T-cell (primary cell): ENCODE results near the gene ABCB11. TPM values are rescaled to one million over a fixed set of nuclear protein-coding genes. Genes with fewer than 3 reads are reported as not detected.

ENCODE experiments used
- ATAC-seq, 4 experiments: fragments of 200-7000 bp in 3 of 4; fragments of 150-1000 bp in 1 of 4; cut with Tn5 transposase; replicated peaks in 1 of 4; 1 replicate in 3 of 4; 2 replicates in 1 of 4; pipeline ENCODE4 v1.10.0; 2021; ENCODE audit warnings: moderate library complexity in 3 of 4, mild to moderate bottlenecking in 2 of 4, moderate number of reproducible peaks in 1 of 4
- CTCF ChIA-PET, 2 donors: fragments of 300-600 bp; sonication (Branson Sonifier 250); formaldehyde crosslinking; loops; one replicate each; lab custom pipeline; 2022; ENCODE audit warnings: antibody characterized with exemption in 2 of 2; lab: Charles Lee
- POLR2A ChIA-PET, 2 donors: fragments of 300-600 bp; sonication (Branson Sonifier 250); formaldehyde crosslinking; loops; one replicate each; lab custom pipeline; 2022; ENCODE audit warnings: antibody characterized with exemption in 2 of 2; lab: Charles Lee
- DNase-seq, 35 experiments: peaks; one replicate each; pipeline versions ENCODE4 v3.0.0 to v3.0.0-alpha.2; 2013 to 2023
- H3K27ac ChIP-seq: one replicate; pipeline ENCODE4 v1.5.1; 2013; ENCODE audit warnings: low read length
- H3K27me3 ChIP-seq, 2 experiments: replicated peaks in 1 of 2; 1 replicate in 1 of 2; 2 replicates in 1 of 2; pipeline versions ENCODE4 v1.6.1 to v1.7.0; 2013; ENCODE audit warnings: low read length in 1 of 2, mixed read lengths in 1 of 2; ENCODE audit not compliant: control insufficient read depth in 2 of 2, insufficient read depth in 2 of 2; ENCODE audit errors: extremely low read depth in 1 of 2
- H3K36me3 ChIP-seq, 2 donors: 1 replicate in 1 of 2; 2 replicates in 1 of 2; pipeline versions ENCODE4 v1.6.1 to v1.7.0; 2013; ENCODE audit warnings: low read length in 1 of 2; ENCODE audit not compliant: control insufficient read depth in 2 of 2, insufficient read depth in 1 of 2; ENCODE audit errors: extremely low read depth in 1 of 2
- H3K4me1 ChIP-seq, 2 experiments: 1 replicate in 1 of 2; 2 replicates in 1 of 2; pipeline versions ENCODE4 v1.6.1 to v1.7.0; 2013; ENCODE audit warnings: low read length in 2 of 2, mixed read lengths in 1 of 2; ENCODE audit not compliant: insufficient read depth in 2 of 2, control insufficient read depth in 1 of 2; ENCODE audit errors: extremely low read depth in 1 of 2
- H3K4me3 ChIP-seq, 2 donors: 1 replicate in 1 of 2; 2 replicates in 1 of 2; pipeline versions ENCODE4 v1.5.1 to v1.7.0; 2013; ENCODE audit warnings: mild to moderate bottlenecking in 2 of 2, low read length in 1 of 2, moderate library complexity in 1 of 2; ENCODE audit not compliant: control insufficient read depth in 1 of 2; ENCODE audit errors: extremely low read depth in 1 of 2
- H3K9me3 ChIP-seq: 2 replicates; pipeline ENCODE4 v1.7.0; 2013
- H3K27ac Mint-ChIP-seq, 2 donors: one replicate each; pipeline ENCODE4 v1.8.0; 2020 to 2021; ENCODE audit warnings: mild to moderate bottlenecking in 2 of 2, mixed read lengths in 2 of 2
- H3K27me3 Mint-ChIP-seq, 2 donors: one replicate each; pipeline ENCODE4 v1.8.0; 2021 to 2022; ENCODE audit warnings: mixed read lengths in 2 of 2
- H3K36me3 Mint-ChIP-seq: one replicate; pipeline ENCODE4 v1.8.0; 2021; ENCODE audit warnings: mixed read lengths
- H3K4me1 Mint-ChIP-seq, 3 donors: one replicate each; pipeline ENCODE4 v1.8.0; 2020 to 2022; ENCODE audit warnings: mixed read lengths in 3 of 3, mild to moderate bottlenecking in 1 of 3
- H3K4me3 Mint-ChIP-seq, 3 donors: one replicate each; pipeline ENCODE4 v1.8.0; 2020 to 2022; ENCODE audit warnings: mild to moderate bottlenecking in 3 of 3, mixed read lengths in 3 of 3, moderate library complexity in 3 of 3
- H3K9me3 Mint-ChIP-seq, 3 donors: one replicate each; pipeline ENCODE4 v1.8.0; 2020 to 2022; ENCODE audit warnings: mixed read lengths in 3 of 3
- WGBS: methylation state at CpG from one replicate; pipeline ENCODE4 v1.1.5; 2013; ENCODE audit warnings: missing lambda C conversion rate; ENCODE audit not compliant: insufficient coverage; 5-methylcytosine and 5-hydroxymethylcytosine counted together
- total RNA-seq, 35 experiments: library from RNA in 6 of 35; stranded (reverse) in 6 of 35; fragments of 120-200 nt in 1 of 35; gene quantifications; one replicate each; pipeline versions ENCODE4 v1.2.1 to v1.2.4 and lab custom pipeline; 2013 to 2026

Gene ABCB11
- total RNA-seq, 5 donors from 2014 or later (not counting 1 experiment from before 2014, with no cell fraction given) = 0.03 TPM; not detected in 3

- Histone ChIP-seq H3K27ac (peak overlapping the region; percentile 60), H3K9me3 (no peaks in the 10 kb centered on the region), H3K27me3 (no peaks in the 10 kb centered on the region), H3K4me3 (no peak overlapping the region), H3K36me3 (no peaks in the 10 kb centered on the region), H3K4me1 (peaks cover 5 to 12% of the 10 kb centered on the region in 2 experiments)
- Mint-ChIP-seq H3K36me3 (no peaks in the 10 kb centered on the region), H3K27me3 (no peaks in the 10 kb centered on the region), H3K4me1 (peaks cover 14 to 35% (median 32%) of the 10 kb centered on the region in 3 donors), H3K27ac (peak overlapping the region; percentile 15 to 80), H3K9me3 (no peaks in the 10 kb centered on the region), H3K4me3 (no peak overlapping the region)
- peak; percentile 33 to 77 (median 61) for ATAC-seq
- DNase-seq = peak in 1 of 35 experiments; percentile 19
- ChIA-PET CTCF (interaction anchor here (0.5 to 1.9 kb wide), 10 partner anchors 10 to 838 kb away, joined by 3 to 7 read pairs (median 4); no protein-coding TSS in a partner anchor), POLR2A (interaction anchor here in 1 of 2 donors (0.6 to 0.7 kb wide), 2 partner anchors 34 to 196 kb away, joined by 3 read pairs; no protein-coding TSS in a partner anchor)
- WGBS = 100% methylated on average over 3 of the region's 3 CpGs
These were observed 66.8 kb downstream of the ABCB11 start for GRCh38 chr2:168964251-168964807.

DNA sequence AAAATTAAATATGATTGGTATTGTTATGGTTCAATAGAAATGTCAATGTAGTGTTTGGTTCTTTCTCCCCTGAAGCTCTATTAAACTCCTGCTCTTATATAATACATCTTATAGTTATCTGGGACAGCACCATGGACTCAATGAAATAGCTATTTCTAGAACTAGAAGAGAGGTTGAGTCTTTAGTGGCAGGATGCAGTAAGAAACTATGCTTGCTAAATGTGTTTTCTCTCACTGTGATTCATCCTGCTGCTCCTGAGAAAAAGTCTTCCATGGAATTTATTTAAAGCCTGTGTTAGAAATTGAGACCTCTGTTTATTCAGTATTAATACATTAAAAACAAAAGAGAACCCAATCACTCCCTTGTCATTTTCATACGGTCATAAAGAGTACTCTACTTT is 68.5 kb downstream of the ABCB11 start:
- H3K4me1 ChIP-seq = peaks cover 5 to 12% of the 10 kb centered on the region in 2 experiments
- WGBS = no CpG with 5 or more reads among the region's 1 CpG
- Mint-ChIP-seq H3K4me1 (peaks cover 14 to 34% (median 32%) of the 10 kb centered on the region in 3 donors), H3K9me3 (no peaks in the 10 kb centered on the region), H3K27me3 (no peaks in the 10 kb centered on the region), H3K27ac (no peak overlapping the region), H3K36me3 (no peaks in the 10 kb centered on the region), H3K4me3 (no peak overlapping the region)
- H3K4me3 ChIP-seq = no peak overlapping the region
- H3K27ac ChIP-seq = no peak overlapping the region
- ChIA-PET CTCF (interaction anchor here (0.5 to 3.3 kb wide), 5 partner anchors 14 to 181 kb away, joined by 3 to 15 read pairs (median 3); no protein-coding TSS in a partner anchor), POLR2A (no interaction called here)
- no peaks in the 10 kb centered on the region for H3K9me3 ChIP-seq
- H3K36me3 ChIP-seq = no peaks in the 10 kb centered on the region
- ATAC-seq (no peak), DNase-seq (no peak)
- H3K27me3 ChIP-seq = no peaks in the 10 kb centered on the region

- Mint-ChIP-seq H3K27me3 (peaks cover 0 to 4% of the 10 kb centered on the region in 2 donors), H3K4me3 (no peak overlapping the region), H3K36me3 (no peaks in the 10 kb centered on the region), H3K4me1 (peaks cover 14 to 34% (median 32%) of the 10 kb centered on the region in 3 donors), H3K27ac (no peak overlapping the region), H3K9me3 (no peaks in the 10 kb centered on the region)
- no peak overlapping the region for H3K27ac ChIP-seq
- ChIA-PET CTCF (interaction anchor here (0.5 to 3.3 kb wide), 6 partner anchors 8 to 179 kb away, joined by 3 to 15 read pairs (median 4); no protein-coding TSS in a partner anchor), POLR2A (interaction anchor here in 1 of 2 donors (0.6 kb wide), 1 partner anchor 420 kb away, joined by 3 read pairs; no protein-coding TSS in a partner anchor)
- H3K9me3 ChIP-seq = no peaks in the 10 kb centered on the region
- H3K4me3 ChIP-seq = no peak overlapping the region
- H3K4me1 ChIP-seq = peaks cover 5 to 12% of the 10 kb centered on the region in 2 experiments
- ATAC-seq (peak; percentile 68 to 79 (median 76)), DNase-seq (peak in 18 of 35 experiments; percentile 2 to 79 (median 19))
- WGBS = no CpG with 5 or more reads among the region's 5 CpGs
- no peaks in the 10 kb centered on the region for H3K36me3 ChIP-seq
- H3K27me3 ChIP-seq = no peaks in the 10 kb centered on the region
These were observed 69.5 kb downstream of the ABCB11 start for GRCh38 chr2:168961450-168962229.

GRCh38 chr2:168956392-168956791 is 74.7 kb downstream of the ABCB11 start:
- no peak for ATAC-seq
- no peak overlapping the region for H3K4me3 Mint-ChIP-seq
- H3K27me3 ChIP-seq = no peaks in the 10 kb centered on the region
- H3K36me3 ChIP-seq = no peaks in the 10 kb centered on the region
- H3K36me3 Mint-ChIP-seq = no peaks in the 10 kb centered on the region
- peaks cover 2 to 14% of the 10 kb centered on the region in 2 donors for H3K27me3 Mint-ChIP-seq
- peaks cover 0 to 1% (median under 1%) of the 10 kb centered on the region in 3 donors for H3K4me1 Mint-ChIP-seq
- no peak overlapping the region for H3K27ac ChIP-seq
- POLR2A ChIA-PET = interaction anchor here in 1 of 2 donors (0.6 kb wide), 1 partner anchor 593 kb away, joined by 3 read pairs; no protein-coding TSS in a partner anchor
- H3K9me3 Mint-ChIP-seq = peaks cover 4 to 22% (median 10%) of the 10 kb centered on the region in 3 donors
- WGBS = 86% methylated on average over 1 of the region's 2 CpGs
- DNase-seq = no peak
- H3K9me3 ChIP-seq = no peaks in the 10 kb centered on the region
- H3K4me1 ChIP-seq = no peaks in the 10 kb centered on the region
- no peak overlapping the region for H3K4me3 ChIP-seq
- CTCF ChIA-PET = interaction anchor here in 1 of 2 donors (1.6 kb wide), 1 partner anchor 11 kb away, joined by 7 read pairs; no protein-coding TSS in a partner anchor
- H3K27ac Mint-ChIP-seq = no peak overlapping the region

- H3K4me3 Mint-ChIP-seq = no peak overlapping the region
- peaks cover 2 to 14% of the 10 kb centered on the region in 2 donors for H3K27me3 Mint-ChIP-seq
- no peaks in the 10 kb centered on the region for H3K36me3 Mint-ChIP-seq
- WGBS = 80% methylated on average over 1 of the region's 4 CpGs
- Histone ChIP-seq H3K9me3 (no peaks in the 10 kb centered on the region), H3K4me1 (no peaks in the 10 kb centered on the region), H3K27ac (no peak overlapping the region), H3K27me3 (no peaks in the 10 kb centered on the region), H3K36me3 (no peaks in the 10 kb centered on the region), H3K4me3 (no peak overlapping the region)
- DNase-seq (no peak), ATAC-seq (no peak)
- peaks cover 4 to 22% (median 10%) of the 10 kb centered on the region in 3 donors for H3K9me3 Mint-ChIP-seq
- no peak overlapping the region for H3K27ac Mint-ChIP-seq
- ChIA-PET POLR2A (no interaction called here), CTCF (no interaction called here)
- H3K4me1 Mint-ChIP-seq = no peaks in the 10 kb centered on the region
These were observed 75.8 kb downstream of the ABCB11 start for GRCh38 chr2:168955321-168955720.

GRCh38 chr2:168954256-168954655 is 76.9 kb downstream of the ABCB11 start:
- H3K36me3 ChIP-seq = no peaks in the 10 kb centered on the region
- peaks cover 2 to 14% of the 10 kb centered on the region in 2 donors for H3K27me3 Mint-ChIP-seq
- no peak overlapping the region for H3K27ac Mint-ChIP-seq
- H3K27ac ChIP-seq = no peak overlapping the region
- no peaks in the 10 kb centered on the region for H3K36me3 Mint-ChIP-seq
- no peaks in the 10 kb centered on the region for H3K4me1 ChIP-seq
- no peaks in the 10 kb centered on the region for H3K9me3 ChIP-seq
- H3K27me3 ChIP-seq = no peaks in the 10 kb centered on the region
- ATAC-seq (no peak), DNase-seq (no peak)
- H3K4me1 Mint-ChIP-seq = no peaks in the 10 kb centered on the region
- ChIA-PET POLR2A (no interaction called here), CTCF (interaction anchor here in 1 of 2 donors (0.6 kb wide), 1 partner anchor 86 kb away, joined by 3 read pairs; no protein-coding TSS in a partner anchor)
- H3K9me3 Mint-ChIP-seq = peaks cover 4 to 22% (median 10%) of the 10 kb centered on the region in 3 donors
- no peak overlapping the region for H3K4me3 ChIP-seq
- H3K4me3 Mint-ChIP-seq = no peak overlapping the region
